HCT116 (cell line): ENCODE results near the gene MTSS2. TPM values are rescaled to one million over a fixed set of nuclear protein-coding genes. Genes with fewer than 3 reads are reported as not detected.

Experiments
- ATAC-seq: fragments of 200-7000 bp; cut with Tn5 transposase; 2 replicates; pipeline ENCODE4 v1.9.1; 2020; ENCODE audit warnings: mild to moderate bottlenecking, moderate library complexity
- BruUV-seq: library from RNA; stranded (reverse); fragments of 400-500 nt; replicated peaks from 2 replicates; lab custom pipeline; 2021; lab: Mats Ljungman, UMichigan
- CTCF ChIA-PET: fragments of 300-600 bp; sonication (Branson Sonifier 250); formaldehyde crosslinking; loops from one replicate; lab custom pipeline; 2021; ENCODE audit warnings: antibody characterized with exemption; lab: Charles Lee
- POLR2A ChIA-PET: fragments of 300-600, 350-600 bp; sonication (Branson Sonifier 250); formaldehyde crosslinking; loops from one replicate; lab custom pipeline; 2021; ENCODE audit warnings: antibody characterized with exemption; lab: Charles Lee
- RAD21 ChIA-PET, 2 experiments: fragments of 300-600 bp; sonication (Branson Sonifier 250); formaldehyde crosslinking; loops; one replicate each; lab custom pipeline; 2023; ENCODE audit warnings: low total read pairs in 2 of 2; ENCODE audit not compliant: uncharacterized antibody in 2 of 2, unreplicated experiment in 2 of 2, low non-redundant PET in 1 of 2; lab: Charles Lee
- DNase-seq: peaks from one replicate; pipeline ENCODE4 v3.0.0-alpha.2; 2010; ENCODE audit warnings: low read depth, low spot score
- H2AFZ ChIP-seq: fragments of 200-600 bp; shearing (Covaris generic), sonication (generic); 2 replicates; pipeline ENCODE4 v1.6.1; 2017; ENCODE audit warnings: low read depth, mixed run types, mixed read lengths, antibody characterized with exemption, low read length; ENCODE audit not compliant: poor library complexity, severe bottlenecking
- H3K27ac ChIP-seq: 2 replicates; pipeline ENCODE4 v1.5.1; 2012; ENCODE audit warnings: low read depth, low read length
- H3K27me3 ChIP-seq: fragments of 200-600 bp; sonication (generic); 2 replicates; pipeline ENCODE4 v1.6.1; 2016; ENCODE audit warnings: mixed run types, low read length, mixed read lengths; ENCODE audit not compliant: insufficient read depth
- H3K36me3 ChIP-seq, 2 experiments: fragments of 200-500 bp in 1 of 2; fragments of 200-600 bp in 1 of 2; sonication (Bioruptor generic) in 1 of 2; sonication (generic) in 1 of 2; 2 replicates each; pipeline versions ENCODE4 v1.5.1 to v1.6.1; 2014 to 2016; ENCODE audit warnings: low read length in 2 of 2, inconsistent platforms in 1 of 2, mixed read lengths in 1 of 2, mixed run types in 1 of 2; ENCODE audit not compliant: insufficient read depth in 2 of 2, control insufficient read depth in 1 of 2
- H3K4me1 ChIP-seq, 2 experiments: fragments of 200-600 bp in 1 of 2; sonication (generic) in 1 of 2; 2 replicates each; pipeline versions ENCODE4 v1.5.1 to v1.6.1; 2012 to 2017; ENCODE audit warnings: low read length in 2 of 2, inconsistent platforms in 1 of 2, mild to moderate bottlenecking in 1 of 2, mixed read lengths in 1 of 2, mixed run types in 1 of 2, moderate library complexity in 1 of 2; ENCODE audit not compliant: insufficient read depth in 2 of 2, control insufficient read depth in 1 of 2
- H3K4me2 ChIP-seq: fragments of 200-600 bp; sonication (generic); 2 replicates; pipeline ENCODE4 v1.6.1; 2017; ENCODE audit warnings: mixed run types, low read length, mixed read lengths
- H3K4me3 ChIP-seq, 2 experiments: fragments of 200-600 bp in 1 of 2; sonication (generic) in 1 of 2; replicated peaks in 1 of 2; 2 replicates each; pipeline ENCODE4 v1.5.1; 2011 to 2016; ENCODE audit warnings: low read length in 2 of 2, control low read depth in 1 of 2, low read depth in 1 of 2, mild to moderate bottlenecking in 1 of 2, mixed read lengths in 1 of 2, mixed run types in 1 of 2
- H3K79me2 ChIP-seq: fragments of 200-600 bp; sonication (generic); 2 replicates; pipeline ENCODE4 v1.6.1; 2017; ENCODE audit warnings: mild to moderate bottlenecking, mixed run types, low read length, moderate library complexity, mixed read lengths; ENCODE audit not compliant: insufficient read depth
- H3K9ac ChIP-seq: fragments of 200-600 bp; sonication (generic); 2 replicates; pipeline ENCODE4 v1.6.1; 2016; ENCODE audit warnings: low read length, mixed read lengths
- H3K9me2 ChIP-seq: fragments of 200-600 bp; sonication (generic), shearing (Covaris generic); 2 replicates; pipeline ENCODE4 v1.6.1; 2017; ENCODE audit warnings: mixed run types, mild to moderate bottlenecking, moderate library complexity; ENCODE audit not compliant: insufficient read depth
- H3K9me3 ChIP-seq, 2 experiments: fragments of 200-500 bp in 1 of 2; fragments of 200-600 bp in 1 of 2; sonication (Bioruptor generic) in 1 of 2; sonication (generic) in 1 of 2; 2 replicates each; pipeline ENCODE4 v1.6.1; 2014 to 2017; ENCODE audit warnings: low read length in 2 of 2, mixed read lengths in 2 of 2, inconsistent platforms in 1 of 2, low read depth in 1 of 2, mild to moderate bottlenecking in 1 of 2, mixed run types in 1 of 2, moderate library complexity in 1 of 2; ENCODE audit not compliant: control insufficient read depth in 1 of 2, insufficient read depth in 1 of 2
- H4K20me1 ChIP-seq: fragments of 200-600 bp; sonication (generic), shearing (Covaris generic); 2 replicates; pipeline ENCODE4 v1.6.1; 2017; ENCODE audit warnings: mixed run types, mild to moderate bottlenecking, moderate library complexity; ENCODE audit not compliant: insufficient read depth
- CEBPB ChIP-seq: IDR thresholded peaks from 2 replicates; pipeline ENCODE4 v1.6.1; 2012; ENCODE audit warnings: low read depth
- EGR1 ChIP-seq: IDR thresholded peaks from 2 replicates; pipeline ENCODE4 v1.6.1; 2012; ENCODE audit warnings: low read depth
- ELF1 ChIP-seq: IDR thresholded peaks from 2 replicates; pipeline ENCODE4 v1.6.1; 2012; ENCODE audit warnings: low read depth, borderline replicate concordance
- EZH2phosphoT487 ChIP-seq: fragments of 200-600 bp; IDR thresholded peaks from 2 replicates; pipeline ENCODE4 v1.6.1; 2018; ENCODE audit warnings: antibody characterized with exemption, borderline replicate concordance
- POLR2A ChIP-seq: IDR thresholded peaks from 2 replicates; pipeline ENCODE4 v1.7.0; 2011; ENCODE audit warnings: borderline replicate concordance; ENCODE audit not compliant: insufficient read depth, insufficient read length; ENCODE audit errors: extremely low read depth
- POLR2AphosphoS5 ChIP-seq: IDR thresholded peaks from 2 replicates; pipeline ENCODE4 v1.6.1; 2011; ENCODE audit warnings: mild to moderate bottlenecking, low read depth, low read length, moderate library complexity
- SIN3A ChIP-seq: IDR thresholded peaks from 2 replicates; pipeline ENCODE4 v1.6.1; 2012; ENCODE audit warnings: low read depth
- YY1 ChIP-seq: IDR thresholded peaks from 2 replicates; pipeline ENCODE4 v1.6.1; 2011; ENCODE audit warnings: low read length, low read depth, moderate library complexity, mild to moderate bottlenecking; ENCODE audit not compliant: insufficient replicate concordance; ENCODE audit errors: extremely low read depth
- ZNF274 ChIP-seq: fragments of 200-500 bp; sonication (Bioruptor generic); IDR thresholded peaks from 2 replicates; pipeline ENCODE4 v1.6.1; 2014; ENCODE audit warnings: mild to moderate bottlenecking, low read depth, low read length, inconsistent platforms
- intact Hi-C: fragments of 100-400 bp; cut with micrococcal nuclease; formaldehyde crosslinking; loops from 2 replicates; pipeline ENCODE4 v1.10.0; 2022
- total RNA-seq: library from RNA; stranded (reverse); gene quantifications from one replicate; pipeline ENCODE4 v1.2.1, GENCODE V29; 2021; ENCODE audit not compliant: unreplicated experiment
- TF ChIP-seq, protein P1 (sequence below): IDR thresholded peaks from 2 replicates; pipeline ENCODE4 v1.6.1; 2012; ENCODE audit warnings: low read depth
- TF ChIP-seq, protein P2 (sequence below): IDR thresholded peaks from 2 replicates; pipeline ENCODE4 v1.6.1; 2012

Gene MTSS2
- total RNA-seq, 1 experiment from 2014 or later = 41.8 TPM

DNA sequence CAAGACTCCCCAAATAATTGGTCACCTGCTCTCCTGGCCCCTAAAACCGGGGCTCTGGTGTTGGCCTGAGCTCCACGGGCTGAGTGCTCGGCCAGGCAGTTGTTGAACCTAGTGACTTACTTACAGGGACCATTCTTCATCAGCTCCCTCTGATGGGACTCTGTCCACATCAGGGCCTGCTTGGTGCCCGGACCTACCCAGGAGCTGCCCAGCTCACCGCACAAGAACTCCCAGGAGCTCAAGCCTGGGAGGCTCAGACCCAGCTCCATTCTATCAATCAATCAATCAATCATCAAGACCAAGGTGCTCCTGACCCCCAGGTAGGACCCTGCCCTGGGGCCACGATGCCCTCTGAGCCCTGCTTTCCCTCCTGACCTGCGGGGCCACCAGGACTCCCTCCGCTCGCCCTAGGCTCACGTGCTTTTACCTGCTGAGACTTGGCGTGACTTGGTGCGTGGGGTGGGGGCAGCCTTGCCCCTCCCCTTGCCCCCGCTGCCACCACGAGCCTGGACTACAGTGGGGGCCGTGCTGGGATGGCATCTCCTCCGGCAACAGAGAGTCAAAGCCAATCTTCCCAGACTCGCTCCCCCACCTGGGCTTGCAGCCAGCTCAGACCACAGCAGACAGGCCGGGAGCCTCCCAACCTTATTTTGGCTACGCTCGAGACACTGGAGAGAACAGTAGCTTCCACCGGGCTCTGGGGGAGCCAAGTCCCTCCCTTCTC, 23.8 kb downstream of the MTSS2 start (continued):
- TF ChIP-seq, protein P1, sequence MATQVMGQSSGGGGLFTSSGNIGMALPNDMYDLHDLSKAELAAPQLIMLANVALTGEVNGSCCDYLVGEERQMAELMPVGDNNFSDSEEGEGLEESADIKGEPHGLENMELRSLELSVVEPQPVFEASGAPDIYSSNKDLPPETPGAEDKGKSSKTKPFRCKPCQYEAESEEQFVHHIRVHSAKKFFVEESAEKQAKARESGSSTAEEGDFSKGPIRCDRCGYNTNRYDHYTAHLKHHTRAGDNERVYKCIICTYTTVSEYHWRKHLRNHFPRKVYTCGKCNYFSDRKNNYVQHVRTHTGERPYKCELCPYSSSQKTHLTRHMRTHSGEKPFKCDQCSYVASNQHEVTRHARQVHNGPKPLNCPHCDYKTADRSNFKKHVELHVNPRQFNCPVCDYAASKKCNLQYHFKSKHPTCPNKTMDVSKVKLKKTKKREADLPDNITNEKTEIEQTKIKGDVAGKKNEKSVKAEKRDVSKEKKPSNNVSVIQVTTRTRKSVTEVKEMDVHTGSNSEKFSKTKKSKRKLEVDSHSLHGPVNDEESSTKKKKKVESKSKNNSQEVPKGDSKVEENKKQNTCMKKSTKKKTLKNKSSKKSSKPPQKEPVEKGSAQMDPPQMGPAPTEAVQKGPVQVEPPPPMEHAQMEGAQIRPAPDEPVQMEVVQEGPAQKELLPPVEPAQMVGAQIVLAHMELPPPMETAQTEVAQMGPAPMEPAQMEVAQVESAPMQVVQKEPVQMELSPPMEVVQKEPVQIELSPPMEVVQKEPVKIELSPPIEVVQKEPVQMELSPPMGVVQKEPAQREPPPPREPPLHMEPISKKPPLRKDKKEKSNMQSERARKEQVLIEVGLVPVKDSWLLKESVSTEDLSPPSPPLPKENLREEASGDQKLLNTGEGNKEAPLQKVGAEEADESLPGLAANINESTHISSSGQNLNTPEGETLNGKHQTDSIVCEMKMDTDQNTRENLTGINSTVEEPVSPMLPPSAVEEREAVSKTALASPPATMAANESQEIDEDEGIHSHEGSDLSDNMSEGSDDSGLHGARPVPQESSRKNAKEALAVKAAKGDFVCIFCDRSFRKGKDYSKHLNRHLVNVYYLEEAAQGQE = no peak
- TF ChIP-seq EGR1 (no peak), POLR2A (no peak)

DNA sequence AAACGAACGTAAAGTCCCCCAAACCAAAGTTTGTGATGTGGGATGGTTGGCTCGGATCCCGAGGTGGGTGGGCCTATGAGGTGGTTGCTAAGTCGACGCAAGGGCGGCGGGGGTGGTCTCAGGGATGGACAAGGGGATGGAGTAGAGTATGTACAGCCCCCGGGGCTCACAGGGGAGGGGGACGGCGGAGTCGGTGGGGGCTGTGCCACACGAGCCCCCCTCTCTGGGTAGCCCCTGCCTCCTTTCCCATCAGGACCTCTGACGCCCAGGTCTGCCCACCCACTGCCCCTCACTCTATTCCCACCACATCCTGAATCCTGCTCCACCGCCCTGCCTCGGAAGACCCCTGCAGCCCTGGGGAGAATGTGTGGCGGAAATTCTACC, 24.3 kb downstream of the MTSS2 start:
- H3K9me2 ChIP-seq = no peaks in the 10 kb centered on the region
- intact Hi-C loops = no loop called here
- H3K27me3 ChIP-seq = no peaks in the 10 kb centered on the region
- TF ChIP-seq, protein P2, sequence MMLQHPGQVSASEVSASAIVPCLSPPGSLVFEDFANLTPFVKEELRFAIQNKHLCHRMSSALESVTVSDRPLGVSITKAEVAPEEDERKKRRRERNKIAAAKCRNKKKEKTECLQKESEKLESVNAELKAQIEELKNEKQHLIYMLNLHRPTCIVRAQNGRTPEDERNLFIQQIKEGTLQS = no peak
- TF ChIP-seq ZNF274 (no peak), SIN3A (no peak), EGR1 (no peak), ELF1 (no peak), EZH2phosphoT487 (no peak), CEBPB (no peak), YY1 (no peak), POLR2AphosphoS5 (no peak; the same call in 1 of the 2 replicates)
- TF ChIP-seq, protein P1 = no peak
- TF ChIP-seq, all 23 proteins: peak for 0
- no TSS peak for BruUV-seq
- POLR2A ChIA-PET = no interaction called here
- H3K27ac ChIP-seq = no peak overlapping the region
- no peaks in the 10 kb centered on the region for H3K79me2 ChIP-seq
- H3K4me3 ChIP-seq = no peak overlapping the region
- no peak overlapping the region for H3K4me2 ChIP-seq
- no peak for ATAC-seq
- RAD21 ChIA-PET = no interaction called here
- H3K4me1 ChIP-seq = no peaks in the 10 kb centered on the region
- peaks cover 0 to 6% of the 10 kb centered on the region in 2 experiments; a peak in 2 of 4 replicates for H3K36me3 ChIP-seq
- CTCF ChIA-PET = interaction anchor here (1.7 kb wide), 1 partner anchor 109 kb away, joined by 8 read pairs; no protein-coding TSS in a partner anchor
- H3K9me3 ChIP-seq = no peaks in the 10 kb centered on the region
- H2AFZ ChIP-seq = no peak overlapping the region
- DNase-seq = no peak
- H3K9ac ChIP-seq = no peak overlapping the region
- H4K20me1 ChIP-seq = no peaks in the 10 kb centered on the region
